GM19372 (cell line): Measurements from ENCODE around the gene CCBE1.
"Not testable (repeated sequence)": the region's sequence is repeated elsewhere in the genome, so short reads cannot be mapped to it uniquely, and the experiment has no call there.

Experiments
- ATAC-seq: cut with Tn5 transposase; IDR thresholded peaks from one replicate; pipeline ENCODE4 v1.9.1; 2021; ENCODE audit warnings: mild to moderate bottlenecking, low read depth, moderate library complexity; ENCODE audit not compliant: unreplicated experiment

Gene CCBE1

GRCh38 chr18:59659508-59660170 lies 37.6 kb downstream of the CCBE1 start:
- ATAC-seq, result no peak

- ATAC-seq, result no peak
Observed at GRCh38 chr18:59658941-59659340, 38.3 kb downstream of the CCBE1 start.

GRCh38 chr18:59657012-59657411 lies 40.2 kb downstream of the CCBE1 start:
- ATAC-seq, result no peak

- ATAC-seq, result no peak
Observed at GRCh38 chr18:59656373-59656887, 40.8 kb downstream of the CCBE1 start.

GRCh38 chr18:59655676-59656075 lies 41.5 kb downstream of the CCBE1 start:
- ATAC-seq, result no peak

GRCh38 chr18:59651071-59651470 lies 46.2 kb downstream of the CCBE1 start:
- no peak for ATAC-seq

GRCh38 chr18:59650266-59650820 lies 46.9 kb downstream of the CCBE1 start:
- no peak for ATAC-seq

GRCh38 chr18:59649591-59649990 lies 47.6 kb downstream of the CCBE1 start:
- no peak for ATAC-seq

- not testable (repeated sequence) for ATAC-seq
Observed at GRCh38 chr18:59648469-59648868, 48.8 kb downstream of the CCBE1 start.

GRCh38 chr18:59646963-59647307 lies 50.3 kb downstream of the CCBE1 start:
- ATAC-seq, result no peak

GRCh38 chr18:59646228-59646962 lies 50.8 kb downstream of the CCBE1 start:
- no peak for ATAC-seq

GRCh38 chr18:59643740-59644139 lies 53.5 kb downstream of the CCBE1 start:
- no peak for ATAC-seq

GRCh38 chr18:59640721-59641120 lies 56.5 kb downstream of the CCBE1 start:
- no peak for ATAC-seq

GRCh38 chr18:59639821-59640220 lies 57.4 kb downstream of the CCBE1 start:
- no peak for ATAC-seq

GRCh38 chr18:59639136-59639535 lies 58.1 kb downstream of the CCBE1 start:
- no peak for ATAC-seq

GRCh38 chr18:59633961-59634485 lies 63.2 kb downstream of the CCBE1 start:
- ATAC-seq, result no peak

GRCh38 chr18:59633317-59633716 lies 63.9 kb downstream of the CCBE1 start:
- no peak for ATAC-seq

GRCh38 chr18:59631583-59632181 lies 65.5 kb downstream of the CCBE1 start:
- no peak for ATAC-seq

GRCh38 chr18:59629894-59630293 lies 67.3 kb downstream of the CCBE1 start:
- no peak for ATAC-seq

- no peak for ATAC-seq
Observed at GRCh38 chr18:59628995-59629394, 68.2 kb downstream of the CCBE1 start.

GRCh38 chr18:59627414-59627813 lies 69.8 kb downstream of the CCBE1 start:
- ATAC-seq, result no peak
